ENCODE results near the gene UNC80.

DNA sequence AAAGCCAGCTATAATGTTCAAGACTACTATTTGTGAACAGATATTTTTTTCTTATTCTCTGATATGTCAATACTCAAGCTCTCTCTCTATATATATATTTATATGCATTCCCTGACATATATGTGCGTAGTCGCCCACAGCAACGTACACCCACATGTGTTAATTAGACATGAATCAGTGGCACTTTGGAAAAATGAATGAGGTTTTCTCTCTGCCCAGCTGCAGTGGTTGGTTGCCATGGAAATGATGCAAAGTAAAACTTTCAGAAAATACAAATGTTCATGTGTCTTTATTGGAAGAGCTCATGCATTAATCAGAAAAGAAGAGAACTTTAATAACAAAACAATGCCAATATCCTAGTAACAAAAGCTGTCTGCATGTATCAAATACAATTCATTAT lies 34.7 kb downstream of the UNC80 start:
- no peak for TF ChIP-seq POLR2A (IDR thresholded peaks at IDR 0.05; ENCODE audit: low read depth, low read length)
- TF ChIP-seq, protein P1, sequence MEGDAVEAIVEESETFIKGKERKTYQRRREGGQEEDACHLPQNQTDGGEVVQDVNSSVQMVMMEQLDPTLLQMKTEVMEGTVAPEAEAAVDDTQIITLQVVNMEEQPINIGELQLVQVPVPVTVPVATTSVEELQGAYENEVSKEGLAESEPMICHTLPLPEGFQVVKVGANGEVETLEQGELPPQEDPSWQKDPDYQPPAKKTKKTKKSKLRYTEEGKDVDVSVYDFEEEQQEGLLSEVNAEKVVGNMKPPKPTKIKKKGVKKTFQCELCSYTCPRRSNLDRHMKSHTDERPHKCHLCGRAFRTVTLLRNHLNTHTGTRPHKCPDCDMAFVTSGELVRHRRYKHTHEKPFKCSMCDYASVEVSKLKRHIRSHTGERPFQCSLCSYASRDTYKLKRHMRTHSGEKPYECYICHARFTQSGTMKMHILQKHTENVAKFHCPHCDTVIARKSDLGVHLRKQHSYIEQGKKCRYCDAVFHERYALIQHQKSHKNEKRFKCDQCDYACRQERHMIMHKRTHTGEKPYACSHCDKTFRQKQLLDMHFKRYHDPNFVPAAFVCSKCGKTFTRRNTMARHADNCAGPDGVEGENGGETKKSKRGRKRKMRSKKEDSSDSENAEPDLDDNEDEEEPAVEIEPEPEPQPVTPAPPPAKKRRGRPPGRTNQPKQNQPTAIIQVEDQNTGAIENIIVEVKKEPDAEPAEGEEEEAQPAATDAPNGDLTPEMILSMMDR (conservative IDR thresholded peaks at IDR 0.05; ENCODE audit: low read depth, low read length): no peak
- no peak for TF ChIP-seq RCOR1 (IDR thresholded peaks at IDR 0.05; ENCODE audit: insufficient replicate concordance, low read length)
- no peak for TF ChIP-seq SMC3 (IDR thresholded peaks at IDR 0.05; ENCODE audit: low read depth, low read length)

Data from IMR-90 (cell line).